Subcutaneous adipose tissue (tissue), 4 donors: ENCODE data around the gene KLKB1. TPM values are rescaled to one million over a fixed set of nuclear protein-coding genes. Genes with fewer than 3 reads are reported as not detected.

ENCODE experiments used
- total RNA-seq, 4 donors: library from RNA; depleted of rRNA; stranded (reverse); fragments of >200 nt; gene quantifications; one replicate each; pipeline ENCODE4 v1.1.0, GENCODE V29; 2016
- TF ChIP-seq, protein P1 (sequence below): fragments of 450-650 bp; IDR thresholded peaks from one replicate; pipeline ENCODE4 v1.5.1; 2016; ENCODE audit warnings: low read depth, mild to moderate bottlenecking, control low read depth, antibody characterized with exemption, moderate library complexity

Gene KLKB1
- total RNA-seq, 4 donors from 2014 or later = 0.66 to 0.68 TPM; not detected in 2

DNA sequence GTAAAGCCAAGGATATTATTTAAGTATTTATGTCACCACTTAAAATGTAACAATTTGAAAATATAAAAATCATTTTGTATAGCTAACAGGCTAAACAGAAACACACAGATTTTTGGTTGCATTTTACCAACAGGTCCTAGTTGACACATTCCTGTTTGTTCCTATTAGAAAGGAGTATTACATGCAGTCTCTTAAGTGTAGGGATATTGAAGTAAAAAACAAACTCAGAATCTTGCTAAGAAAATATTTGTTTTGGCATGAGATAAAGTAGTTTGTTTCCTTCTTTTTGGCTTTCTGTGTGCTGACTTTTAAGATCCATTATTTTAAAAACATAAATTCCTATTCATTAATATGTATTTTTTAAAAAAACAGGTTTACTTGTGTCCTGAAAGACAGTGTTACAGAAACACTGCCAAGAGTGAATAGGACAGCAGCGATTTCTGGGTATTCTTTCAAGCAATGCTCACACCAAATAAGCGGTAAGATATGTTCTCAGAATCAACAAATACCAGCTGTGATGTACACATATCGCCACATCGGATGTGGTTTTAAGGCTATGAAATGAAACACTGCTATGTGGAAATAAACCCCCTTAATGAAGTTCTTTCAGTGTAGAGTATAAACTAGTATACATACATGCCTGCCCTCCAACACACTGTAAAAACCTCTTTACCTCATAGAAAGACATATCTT is 45.5 kb downstream of the KLKB1 start:
- TF ChIP-seq, protein P1, sequence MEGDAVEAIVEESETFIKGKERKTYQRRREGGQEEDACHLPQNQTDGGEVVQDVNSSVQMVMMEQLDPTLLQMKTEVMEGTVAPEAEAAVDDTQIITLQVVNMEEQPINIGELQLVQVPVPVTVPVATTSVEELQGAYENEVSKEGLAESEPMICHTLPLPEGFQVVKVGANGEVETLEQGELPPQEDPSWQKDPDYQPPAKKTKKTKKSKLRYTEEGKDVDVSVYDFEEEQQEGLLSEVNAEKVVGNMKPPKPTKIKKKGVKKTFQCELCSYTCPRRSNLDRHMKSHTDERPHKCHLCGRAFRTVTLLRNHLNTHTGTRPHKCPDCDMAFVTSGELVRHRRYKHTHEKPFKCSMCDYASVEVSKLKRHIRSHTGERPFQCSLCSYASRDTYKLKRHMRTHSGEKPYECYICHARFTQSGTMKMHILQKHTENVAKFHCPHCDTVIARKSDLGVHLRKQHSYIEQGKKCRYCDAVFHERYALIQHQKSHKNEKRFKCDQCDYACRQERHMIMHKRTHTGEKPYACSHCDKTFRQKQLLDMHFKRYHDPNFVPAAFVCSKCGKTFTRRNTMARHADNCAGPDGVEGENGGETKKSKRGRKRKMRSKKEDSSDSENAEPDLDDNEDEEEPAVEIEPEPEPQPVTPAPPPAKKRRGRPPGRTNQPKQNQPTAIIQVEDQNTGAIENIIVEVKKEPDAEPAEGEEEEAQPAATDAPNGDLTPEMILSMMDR = no peak

DNA sequence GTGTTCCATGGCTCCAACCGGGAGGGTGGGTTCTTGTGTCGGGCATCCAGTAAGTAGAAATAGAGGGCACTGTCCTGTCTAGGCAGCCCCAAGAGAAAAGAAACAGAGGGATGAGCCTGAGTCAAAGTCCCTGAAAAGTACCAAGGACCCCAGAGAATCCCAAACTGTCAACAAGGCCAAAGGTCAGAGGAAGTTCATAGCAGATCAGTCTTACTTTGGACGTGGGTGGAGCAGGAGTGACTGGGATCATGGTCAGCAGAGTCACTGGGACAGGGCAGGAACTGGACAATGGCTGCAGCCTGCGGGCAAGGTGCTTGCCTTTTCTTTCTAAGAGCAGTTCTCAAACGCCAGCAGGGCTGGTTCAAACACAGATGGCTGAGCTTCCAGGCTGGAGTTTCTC is 56.0 kb downstream of the KLKB1 start:
- TF ChIP-seq, protein P1 = no peak

DNA sequence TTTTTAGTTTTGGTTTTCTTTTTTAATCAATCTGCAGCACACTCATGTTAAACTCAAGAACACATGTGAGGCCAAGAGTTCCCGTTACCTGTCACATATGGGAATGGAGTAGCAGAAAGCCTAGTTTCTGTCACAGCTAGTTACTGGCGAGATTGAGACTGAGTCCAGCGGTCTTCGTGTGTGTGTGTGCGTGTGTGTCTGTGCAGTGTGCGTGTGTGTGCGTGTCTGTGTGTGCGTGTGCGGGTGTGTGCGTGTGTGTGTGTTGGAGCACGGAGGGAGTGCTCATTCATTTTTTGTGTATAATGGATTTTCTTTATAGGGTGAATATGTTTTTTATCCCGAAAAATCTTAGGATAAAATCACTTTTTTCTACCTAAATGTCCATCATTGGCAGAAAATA is 57.8 kb downstream of the KLKB1 start:
- TF ChIP-seq, protein P1 = no peak

DNA sequence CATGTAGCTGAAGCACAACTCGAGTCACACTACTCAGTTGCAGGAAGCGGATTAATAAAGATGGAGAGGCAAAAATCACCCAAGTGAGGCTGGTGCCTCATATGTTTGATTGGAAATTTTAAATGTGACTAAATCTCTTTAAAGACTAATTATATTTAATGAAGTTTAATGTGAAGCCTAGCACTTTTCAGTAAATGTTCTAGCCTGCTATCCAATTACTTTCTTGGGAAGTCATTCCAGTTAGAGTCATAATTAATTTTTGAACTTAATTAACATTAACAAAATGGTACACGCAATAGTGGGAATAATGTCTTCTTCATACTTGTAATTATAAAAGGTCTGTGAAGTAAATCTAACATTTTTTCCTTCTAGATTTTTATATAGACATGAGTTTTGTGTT is 59.3 kb downstream of the KLKB1 start:
- TF ChIP-seq, protein P1 = no peak

DNA sequence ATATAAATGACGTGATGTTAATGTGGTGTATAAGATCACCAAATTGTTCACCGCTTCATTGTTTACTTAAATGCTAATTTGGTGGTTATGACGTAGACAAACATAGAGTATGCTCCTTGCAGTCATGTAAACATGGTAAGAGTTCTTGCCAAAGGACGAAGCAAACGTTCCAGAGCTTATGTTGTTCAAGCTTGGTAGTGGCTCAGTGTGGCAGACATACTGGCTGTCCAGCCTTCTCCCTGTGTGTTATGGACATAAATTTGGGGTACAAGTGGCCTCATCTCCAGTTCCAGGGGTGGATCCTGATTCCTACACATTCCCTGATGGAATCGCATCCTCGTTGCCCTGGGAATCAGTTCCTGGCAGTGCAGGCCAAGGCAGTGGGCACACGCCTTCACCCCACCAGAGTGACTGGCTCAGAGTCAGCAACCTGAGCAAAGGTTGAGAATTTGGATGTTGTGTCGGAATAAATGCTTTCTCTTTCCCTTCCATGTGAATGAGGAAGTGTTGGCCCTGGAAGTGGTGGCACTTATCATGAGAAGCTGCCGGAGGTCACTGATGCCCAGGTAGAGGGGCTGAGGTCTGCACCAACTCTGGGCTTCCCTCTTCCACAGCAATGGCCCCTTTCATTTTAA is 64.1 kb downstream of the KLKB1 start:
- TF ChIP-seq, protein P1 = no peak

DNA sequence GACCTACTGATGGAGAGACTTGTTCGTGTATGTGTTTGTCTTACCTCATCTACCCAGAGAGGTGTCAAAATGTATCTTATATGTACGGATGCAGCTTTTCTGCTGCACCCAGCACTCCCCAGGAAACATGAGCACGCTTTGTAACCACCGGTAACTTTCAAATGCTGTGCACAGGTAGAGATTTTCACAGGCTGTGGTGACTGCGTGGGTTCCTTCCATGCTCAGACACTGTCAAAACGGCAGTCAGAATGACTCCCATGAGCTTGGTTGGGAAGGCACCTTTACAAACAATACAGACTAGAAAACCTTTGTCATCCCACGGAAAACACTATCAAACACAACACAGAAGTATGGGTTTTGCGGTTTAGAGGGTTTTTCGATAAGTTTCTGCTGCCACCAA is 66.9 kb downstream of the KLKB1 start:
- TF ChIP-seq, protein P1 = no peak

DNA sequence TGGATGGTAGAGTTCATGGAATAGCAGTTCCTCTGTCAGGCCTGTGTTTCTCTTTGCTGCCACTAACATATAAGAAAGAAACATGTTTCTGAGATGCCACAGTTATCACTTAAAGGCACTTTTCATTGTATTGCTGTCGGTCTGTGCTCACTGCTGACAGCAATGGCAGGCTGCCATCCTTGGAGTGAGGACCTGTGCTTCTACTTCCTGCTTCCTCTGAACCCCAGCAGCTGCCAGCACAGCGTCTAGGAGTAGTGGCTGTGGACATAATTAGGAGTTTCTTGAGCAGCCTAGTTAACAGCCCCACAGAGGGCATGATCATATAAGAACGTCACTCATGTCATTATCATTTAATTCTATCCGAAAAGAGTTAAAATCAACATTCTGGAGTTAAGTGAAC is 69.2 kb downstream of the KLKB1 start:
- TF ChIP-seq, protein P1 = no peak
